Gastrocnemius medialis (tissue), 4 donors: Measurements from ENCODE around the gene AQP11. TPM values are rescaled to one million over a fixed set of nuclear protein-coding genes. Genes with fewer than 3 reads are reported as not detected.
"Not testable (repeated sequence)": the region's sequence is repeated elsewhere in the genome, so short reads cannot be mapped to it uniquely, and the experiment has no call there.

Experiments
- ATAC-seq, 2 donors: fragments of 150-250 bp; one replicate each; pipeline ENCODE4 v1.9.1; 2016
- DNase-seq, 2 donors: peaks; one replicate each; pipeline ENCODE4 v3.0.0-alpha.2; 2019
- H3K27ac ChIP-seq, 4 donors: fragments of 200-600 bp; sonication (generic); 1 replicate in 1 of 4; 2 replicates in 3 of 4; pipeline ENCODE4 v1.5.1; 2016 to 2018; ENCODE audit warnings: mild to moderate bottlenecking in 2 of 4, moderate library complexity in 1 of 4
- H3K27me3 ChIP-seq, 3 donors: fragments of 200-600 bp; sonication (generic) in 2 of 3; 1 replicate in 1 of 3; 2 replicates in 2 of 3; pipeline versions ENCODE4 v1.5.1 to v1.6.0; 2016 to 2019; ENCODE audit warnings: mild to moderate bottlenecking in 1 of 3, moderate library complexity in 1 of 3
- H3K36me3 ChIP-seq, 2 donors: fragments of 200-600 bp; sonication (generic) in 1 of 2; one replicate each; pipeline ENCODE4 v1.5.1; 2017 to 2018
- H3K4me1 ChIP-seq, 2 donors: fragments of 200-600 bp; sonication (generic) in 1 of 2; one replicate each; pipeline ENCODE4 v1.5.1; 2016 to 2017; ENCODE audit warnings: mild to moderate bottlenecking in 2 of 2
- H3K4me3 ChIP-seq, 4 donors: fragments of 200-600 bp; sonication (generic) in 3 of 4; 1 replicate in 1 of 4; 2 replicates in 3 of 4; pipeline ENCODE4 v1.5.1; 2016 to 2019; ENCODE audit warnings: mild to moderate bottlenecking in 2 of 4
- H3K9me3 ChIP-seq, 3 donors: fragments of 200-600 bp; sonication (generic) in 2 of 3; 1 replicate in 1 of 3; 2 replicates in 2 of 3; pipeline ENCODE4 v1.5.1; 2016 to 2019
- CTCF ChIP-seq, 5 experiments: fragments of 450-650 bp in 3 of 5; fragments of 200-600 bp in 2 of 5; sonication (generic) in 2 of 5; IDR thresholded peaks in 4 of 5; conservative IDR thresholded peaks in 1 of 5; 1 replicate in 4 of 5; 2 replicates in 1 of 5; pipeline ENCODE4 v1.5.1; 2016 to 2019; ENCODE audit warnings: antibody characterized with exemption in 5 of 5, mild to moderate bottlenecking in 3 of 5, moderate library complexity in 3 of 5
- POLR2A ChIP-seq, 2 donors: fragments of 450-650 bp; IDR thresholded peaks; one replicate each; pipeline ENCODE4 v1.6.1; 2017; ENCODE audit warnings: antibody characterized with exemption in 2 of 2, mild to moderate bottlenecking in 2 of 2, moderate library complexity in 2 of 2
- in situ Hi-C, 4 donors: fragments of 200-750 bp; cut with MboI; loops; one replicate each; pipeline versions ENCODE4 v1.15.0 to v1.8.0; 2017; ENCODE audit warnings: low sequenced_read_pairs in 4 of 4
- intact Hi-C: fragments of 100-400 bp; cut with DNase I; formaldehyde crosslinking; loops from one replicate; pipeline ENCODE4 v1.15.1; 2023; ENCODE audit warnings: low total_unique reads
- total RNA-seq, 4 donors: library from RNA; depleted of rRNA; stranded (reverse); fragments of >200 nt; gene quantifications; one replicate each; pipeline versions ENCODE4 v1.1.0 to v1.2.3, GENCODE V29; 2016

AQP11 gene
- total RNA-seq, 4 donors from 2014 or later, result 0.11 to 0.82 (median 0.46) TPM; not detected in 1

GRCh38 chr11:77619576-77620198 lies 29.9 kb downstream of the AQP11 start:
- in situ Hi-C loops, result loop anchor here in 1 of 4 donors (25.0 kb wide), 1 partner anchor 93 kb away; no protein-coding TSS in a partner anchor

GRCh38 chr11:77630157-77630710 lies 40.5 kb downstream of the AQP11 start:
- intact Hi-C loops (no loop called here), in situ Hi-C loops (no loop called here)
- no peaks in the 10 kb centered on the region for H3K27me3 ChIP-seq
- DNase-seq (no peak), ATAC-seq (no peak)
- peaks cover 0 to 10% of the 10 kb centered on the region in 2 donors for H3K36me3 ChIP-seq
- peaks cover 0 to 3% of the 10 kb centered on the region in 2 donors for H3K4me1 ChIP-seq
- TF ChIP-seq CTCF (IDR thresholded peaks at IDR 0.05 in 4 of 5, conservative IDR thresholded peaks at IDR 0.05 in 1 of 5) (no peak), POLR2A (IDR thresholded peaks at IDR 0.05) (no peak)
- no peak overlapping the region for H3K27ac ChIP-seq
- no peak overlapping the region for H3K4me3 ChIP-seq
- H3K9me3 ChIP-seq, result no peaks in the 10 kb centered on the region

More at GRCh38 chr11:77619576-77620198, 29.9 kb downstream of the AQP11 start:
- peaks cover 0 to 67% of the 10 kb centered on the region in 2 donors for H3K36me3 ChIP-seq
- peak in 1 of 2 donors; percentile 30 for ATAC-seq
- no peaks in the 10 kb centered on the region for H3K27me3 ChIP-seq
- H3K4me1 ChIP-seq, result no peaks in the 10 kb centered on the region
- no peak for DNase-seq
- H3K9me3 ChIP-seq, result no peaks in the 10 kb centered on the region
- no peak for TF ChIP-seq POLR2A (IDR thresholded peaks at IDR 0.05)
- peak in 4 of 5 experiments; percentile 24 to 66 (median 49) for TF ChIP-seq CTCF (IDR thresholded peaks at IDR 0.05 in 4 of 5, conservative IDR thresholded peaks at IDR 0.05 in 1 of 5)
- no peak overlapping the region for H3K4me3 ChIP-seq
- H3K27ac ChIP-seq, result no peak overlapping the region
- intact Hi-C loops, result no loop called here

- H3K9me3 ChIP-seq, intact Hi-C loops, H3K4me3 ChIP-seq, H3K36me3 ChIP-seq, H3K27ac ChIP-seq, H3K27me3 ChIP-seq, in situ Hi-C loops, ATAC-seq, DNase-seq: not testable (repeated sequence)
- H3K4me1 ChIP-seq, result peaks cover 11 to 17% of the 10 kb centered on the region in 2 donors
Observed at GRCh38 chr11:77633926-77634325, 44.2 kb downstream of the AQP11 start.

- no peak for TF ChIP-seq POLR2A (IDR thresholded peaks at IDR 0.05)
- TF ChIP-seq CTCF (IDR thresholded peaks at IDR 0.05 in 4 of 5, conservative IDR thresholded peaks at IDR 0.05 in 1 of 5), result no peak
- Histone ChIP-seq H3K27ac (peak overlapping the region; percentile 71 to 86 (median 82)), H3K4me1 (peaks cover 11 to 17% of the 10 kb centered on the region in 2 donors), H3K4me3 (peak overlapping the region; percentile 90 to 98 (median 93)), H3K9me3 (no peaks in the 10 kb centered on the region), H3K27me3 (peaks cover 0 to 4% (median 0%) of the 10 kb centered on the region in 3 donors), H3K36me3 (no peaks in the 10 kb centered on the region)
- ATAC-seq (no peak), DNase-seq (no peak)
- intact Hi-C loops (loop anchor here (2.0 kb wide), 1 partner anchor 184 kb away; the partner anchor contains the start of genes AAMDC and RSF1), in situ Hi-C loops (no loop called here)
Observed at GRCh38 chr11:77636731-77637344, 47.1 kb downstream of the AQP11 start.
